GM19468 (cell line): Measurements from ENCODE around the gene ZNF654.
"Not testable (repeated sequence)": the region's sequence is repeated elsewhere in the genome, so short reads cannot be mapped to it uniquely, and the experiment has no call there.

Experiments used
- ATAC-seq: cut with Tn5 transposase; IDR thresholded peaks from one replicate; pipeline ENCODE4 v1.9.1; 2021; ENCODE audit warnings: mild to moderate bottlenecking, moderate library complexity, moderate number of reproducible peaks; ENCODE audit not compliant: unreplicated experiment; ENCODE audit errors: extremely low read depth

ZNF654 gene

GRCh38 chr3:88058581-88059379 lies at the start of gene ZNF654, which contains the start of gene CGGBP1:
Gene ZNF654 (plus strand): TSS chr3:88059255. CDS start chr3:88059320, 65 bp downstream.
Gene CGGBP1 (minus strand): TSS chr3:88059005. CDS start chr3:88055976, 3,029 bp downstream.
- ATAC-seq, result peak; percentile 94

- ATAC-seq, result no peak
Measured at GRCh38 chr3:88010810-88011209, 48.2 kb upstream of the ZNF654 start.

GRCh38 chr3:88013592-88013991 lies 45.5 kb upstream of the ZNF654 start:
- no peak for ATAC-seq

GRCh38 chr3:88015656-88016055 lies 43.4 kb upstream of the ZNF654 start:
- not testable (repeated sequence) for ATAC-seq

- ATAC-seq, result peak; percentile 96
Measured at GRCh38 chr3:88019024-88019423, 40.0 kb upstream of the ZNF654 start.

- no peak for ATAC-seq
Measured at GRCh38 chr3:88025001-88025552, 34.0 kb upstream of the ZNF654 start.

- ATAC-seq, result no peak
Measured at GRCh38 chr3:88028876-88029275, 30.2 kb upstream of the ZNF654 start.

GRCh38 chr3:88030210-88030609 lies 28.8 kb upstream of the ZNF654 start:
- no peak for ATAC-seq

- peak; percentile 78 for ATAC-seq
Measured at GRCh38 chr3:88031642-88032077, 27.4 kb upstream of the ZNF654 start.

GRCh38 chr3:88032245-88032644 lies 26.8 kb upstream of the ZNF654 start:
- ATAC-seq, result no peak

- ATAC-seq, result no peak
Measured at GRCh38 chr3:88033079-88033478, 26.0 kb upstream of the ZNF654 start.

GRCh38 chr3:88033808-88034207 lies 25.2 kb upstream of the ZNF654 start:
- no peak for ATAC-seq

- no peak for ATAC-seq
Measured at GRCh38 chr3:88034491-88035275, 24.4 kb upstream of the ZNF654 start.

GRCh38 chr3:88036221-88036620 lies 22.8 kb upstream of the ZNF654 start:
- ATAC-seq, result no peak

- ATAC-seq, result no peak
Measured at GRCh38 chr3:88038566-88038965, 20.5 kb upstream of the ZNF654 start.

GRCh38 chr3:88040529-88040928 lies 18.5 kb upstream of the ZNF654 start:
- ATAC-seq, result no peak

GRCh38 chr3:88041005-88041404 lies 18.1 kb upstream of the ZNF654 start:
- ATAC-seq, result no peak

- no peak for ATAC-seq
Measured at GRCh38 chr3:88044411-88044810, 14.6 kb upstream of the ZNF654 start.

- no peak for ATAC-seq
Measured at GRCh38 chr3:88046766-88047165, 12.3 kb upstream of the ZNF654 start.

- ATAC-seq, result no peak
Measured at GRCh38 chr3:88057630-88058305, 1.3 kb upstream of the ZNF654 start.

GRCh38 chr3:88058306-88058580 lies 812 bp upstream of the ZNF654 start:
- ATAC-seq, result no peak
